Epithelial cell of proximal tubule (primary cell): ENCODE results near the gene ZBTB49. TPM values are rescaled to one million over a fixed set of nuclear protein-coding genes. Genes with fewer than 3 reads are reported as not detected.
A peak's percentile ranks its signal among the peaks of the same experiment; 100 is the strongest.

Source experiments
- DNase-seq: peaks from one replicate; pipeline ENCODE4 v3.0.0-alpha.2; 2011; ENCODE audit warnings: low read depth
- H3K4me3 ChIP-seq: 2 replicates; pipeline ENCODE4 v1.5.1; 2011; ENCODE audit warnings: low read depth, mild to moderate bottlenecking, low read length
- total RNA-seq: library from RNA; depleted of rRNA; stranded (reverse); fragments of >200 nt; gene quantifications from 2 replicates; pipeline ENCODE4 v1.2.3, GENCODE V29; 2015
- TF ChIP-seq, protein P1 (sequence below): conservative IDR thresholded peaks from 2 replicates; pipeline ENCODE4 v1.5.1; 2012; ENCODE audit warnings: low read depth, mild to moderate bottlenecking, low read length

ZBTB49 gene
- total RNA-seq, 1 donor from 2014 or later = 1.2 TPM

DNA sequence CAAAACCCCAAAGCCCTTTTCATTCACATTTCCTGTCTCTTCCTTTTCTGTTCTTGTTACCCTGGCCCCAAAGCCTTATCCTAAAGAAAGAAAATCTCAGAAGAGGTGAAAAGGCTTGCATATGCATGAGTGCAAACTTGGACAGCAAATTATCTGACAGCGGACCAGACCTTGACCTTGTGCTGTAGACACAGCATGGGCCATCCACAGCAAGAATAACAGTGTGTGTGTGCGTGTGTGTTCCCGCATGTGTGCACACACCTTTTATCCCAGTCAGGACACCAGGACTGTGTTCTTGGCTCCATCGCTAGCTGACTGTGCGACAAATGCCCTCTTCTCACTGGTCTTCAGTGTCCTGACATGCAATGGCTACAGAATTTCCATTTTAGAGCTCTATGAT, 35.3 kb downstream of the ZBTB49 start:
- no peak for DNase-seq
- H3K4me3 ChIP-seq = no peak overlapping the region
- TF ChIP-seq, protein P1, sequence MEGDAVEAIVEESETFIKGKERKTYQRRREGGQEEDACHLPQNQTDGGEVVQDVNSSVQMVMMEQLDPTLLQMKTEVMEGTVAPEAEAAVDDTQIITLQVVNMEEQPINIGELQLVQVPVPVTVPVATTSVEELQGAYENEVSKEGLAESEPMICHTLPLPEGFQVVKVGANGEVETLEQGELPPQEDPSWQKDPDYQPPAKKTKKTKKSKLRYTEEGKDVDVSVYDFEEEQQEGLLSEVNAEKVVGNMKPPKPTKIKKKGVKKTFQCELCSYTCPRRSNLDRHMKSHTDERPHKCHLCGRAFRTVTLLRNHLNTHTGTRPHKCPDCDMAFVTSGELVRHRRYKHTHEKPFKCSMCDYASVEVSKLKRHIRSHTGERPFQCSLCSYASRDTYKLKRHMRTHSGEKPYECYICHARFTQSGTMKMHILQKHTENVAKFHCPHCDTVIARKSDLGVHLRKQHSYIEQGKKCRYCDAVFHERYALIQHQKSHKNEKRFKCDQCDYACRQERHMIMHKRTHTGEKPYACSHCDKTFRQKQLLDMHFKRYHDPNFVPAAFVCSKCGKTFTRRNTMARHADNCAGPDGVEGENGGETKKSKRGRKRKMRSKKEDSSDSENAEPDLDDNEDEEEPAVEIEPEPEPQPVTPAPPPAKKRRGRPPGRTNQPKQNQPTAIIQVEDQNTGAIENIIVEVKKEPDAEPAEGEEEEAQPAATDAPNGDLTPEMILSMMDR = no peak

DNA sequence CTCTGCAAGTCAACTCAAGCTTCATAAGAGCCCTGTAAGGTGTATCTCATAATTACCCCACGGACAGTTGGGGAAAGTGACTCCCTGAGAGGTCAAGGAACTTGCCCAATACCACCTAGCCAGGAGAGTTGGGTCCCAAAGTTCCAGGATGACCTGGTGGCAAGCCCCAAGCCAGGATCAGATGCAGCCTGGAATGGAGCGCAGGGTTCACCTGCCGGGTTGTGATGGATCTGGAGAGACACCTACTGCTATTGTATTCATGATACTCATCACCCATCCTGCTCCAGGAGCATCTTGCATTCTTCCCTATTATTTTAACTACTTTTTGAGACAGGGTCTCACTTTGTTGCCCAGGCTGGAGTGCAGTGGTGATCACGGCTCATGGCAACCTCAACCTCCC, 36.1 kb downstream of the ZBTB49 start:
- H3K4me3 ChIP-seq = no peak overlapping the region
- TF ChIP-seq, protein P1 = no peak
- DNase-seq = no peak

DNA sequence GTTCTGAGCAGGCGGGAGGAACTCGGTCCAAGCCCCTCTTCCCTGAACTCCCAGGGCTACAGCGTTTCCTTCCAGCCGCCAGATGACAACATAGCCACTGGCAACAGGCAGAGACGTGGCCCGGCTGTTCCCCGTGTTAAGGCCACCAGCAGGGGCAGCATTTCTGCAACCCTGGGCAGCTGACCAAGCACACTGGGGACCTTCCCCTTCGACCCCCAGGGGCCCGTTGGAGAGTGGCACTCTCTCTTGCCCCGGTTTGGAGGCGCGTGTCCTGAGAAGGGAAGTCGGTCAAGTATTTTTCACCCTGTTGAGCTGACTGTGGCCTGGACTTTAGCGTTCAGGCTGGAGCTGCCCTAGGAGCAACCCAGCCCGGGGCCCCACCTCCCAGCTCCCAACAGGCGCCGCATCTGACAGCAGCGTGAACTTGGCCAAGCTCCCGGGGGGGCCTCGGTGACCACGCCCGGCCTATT, 37.6 kb downstream of the ZBTB49 start:
- no peak overlapping the region for H3K4me3 ChIP-seq
- DNase-seq = no peak
- TF ChIP-seq, protein P1 = peak; percentile 42

DNA sequence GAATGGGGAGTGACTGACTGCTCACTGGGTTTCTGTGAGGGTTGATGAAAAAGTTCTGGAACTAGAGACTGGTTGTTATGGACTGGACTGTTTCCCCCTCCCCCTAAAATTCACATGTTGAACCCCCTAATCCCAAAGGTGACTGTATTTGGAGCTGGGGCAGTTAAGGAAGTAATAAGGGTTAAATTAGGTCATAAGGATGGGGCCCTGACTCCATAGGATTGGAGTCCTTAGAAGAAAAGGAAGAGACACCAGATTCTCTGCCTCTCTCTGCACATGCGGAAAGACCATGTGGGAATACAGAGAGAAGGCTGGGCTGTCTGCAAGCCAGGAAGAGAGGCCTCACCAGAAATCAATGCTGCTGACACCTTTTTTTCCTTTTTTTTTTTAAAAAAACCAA, 38.2 kb downstream of the ZBTB49 start:
- TF ChIP-seq, protein P1 = no peak
- no peak for DNase-seq
- no peak overlapping the region for H3K4me3 ChIP-seq

DNA sequence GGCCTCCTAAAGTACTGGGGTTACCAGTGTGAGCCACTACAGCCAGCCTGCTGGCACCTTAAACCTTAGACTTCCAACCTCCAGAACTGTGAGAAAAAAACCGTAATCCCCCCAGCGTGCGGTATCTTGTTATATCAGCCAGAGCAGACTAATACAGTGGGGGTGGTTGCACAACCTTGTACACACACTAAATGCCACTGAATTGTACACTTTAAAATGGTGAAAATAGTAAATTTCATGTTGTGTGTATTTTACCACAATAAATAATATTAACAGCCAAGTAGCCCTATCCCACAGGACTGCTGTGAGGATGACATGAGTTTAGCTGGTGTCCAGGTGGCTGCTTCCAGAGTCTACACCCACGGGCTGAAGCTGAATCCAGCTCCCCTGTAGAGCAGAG, 38.8 kb downstream of the ZBTB49 start:
- no peak overlapping the region for H3K4me3 ChIP-seq
- TF ChIP-seq, protein P1 = no peak
- DNase-seq = no peak

DNA sequence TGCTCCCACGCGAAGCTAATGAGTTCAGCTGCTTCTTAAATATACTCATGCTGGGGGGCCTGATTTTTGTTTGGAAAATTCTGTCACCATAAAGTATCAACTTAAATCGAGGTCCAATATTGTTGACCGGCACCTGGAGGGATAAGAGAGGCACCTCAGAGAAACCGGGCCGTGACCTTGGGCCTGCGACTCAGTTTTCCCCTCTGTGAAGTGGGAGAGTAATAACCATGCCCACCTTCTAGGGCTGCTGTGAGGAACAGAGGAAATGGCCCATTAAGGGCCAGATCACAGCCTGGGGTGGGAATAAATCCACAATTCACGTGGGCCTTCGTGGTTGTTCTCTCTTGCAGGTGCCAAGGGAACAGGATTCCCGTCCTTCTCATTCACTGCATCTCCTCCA, 39.4 kb downstream of the ZBTB49 start:
- DNase-seq = no peak
- TF ChIP-seq, protein P1 = no peak
- H3K4me3 ChIP-seq = no peak overlapping the region

DNA sequence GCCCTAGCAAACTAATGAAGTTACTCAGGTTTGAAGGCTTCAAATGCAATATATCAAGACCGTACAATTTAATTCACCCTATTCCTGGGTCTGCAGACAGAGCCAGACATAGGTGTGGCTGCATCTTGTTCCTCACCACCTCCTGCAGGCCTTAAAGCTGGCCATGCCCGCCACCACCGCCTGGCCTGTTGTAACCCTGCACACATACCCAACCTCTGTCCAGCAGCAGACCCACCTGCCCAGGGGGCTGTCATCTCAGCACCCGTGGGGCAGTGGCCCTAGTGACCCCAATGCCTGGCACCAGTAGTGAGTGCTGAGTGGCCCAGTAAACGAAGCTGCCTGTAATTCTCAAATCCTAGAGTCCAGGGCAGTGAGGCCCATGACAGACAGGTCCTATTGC, 40.7 kb downstream of the ZBTB49 start:
- no peak overlapping the region for H3K4me3 ChIP-seq
- TF ChIP-seq, protein P1 = no peak
- no peak for DNase-seq
